ENCODE data around the gene FRY. TPM values are rescaled to one million over a fixed set of nuclear protein-coding genes. Genes with fewer than 3 reads are reported as not detected.

The FRY gene
- total RNA-seq, 1 experiment from 2014 or later: 5.3 TPM

- no peaks in the 10 kb centered on the region for H3K4me1 Mint-ChIP-seq
- DNase-seq (ENCODE audit: low spot score) (no peak), ATAC-seq (no peak)
- H3K4me3 Mint-ChIP-seq: no peak overlapping the region
- H3K27ac Mint-ChIP-seq: no peak overlapping the region
- H3K27me3 Mint-ChIP-seq (ENCODE audit: low read depth): no peaks in the 10 kb centered on the region
- POLR2A ChIA-PET: no interaction called here
- no peak for TF ChIP-seq HMGXB4 (CRISPR knock-in tag; IDR thresholded peaks at IDR 0.05)
- no peak for TF ChIP-seq NFE2L1 (CRISPR knock-in tag; IDR thresholded peaks at IDR 0.05)
- H3K9me3 Mint-ChIP-seq: no peaks in the 10 kb centered on the region
- CTCF ChIA-PET: no interaction called here
- no peaks in the 10 kb centered on the region for H3K36me3 Mint-ChIP-seq
Measured at GRCh38 chr13:32264407-32264806, 232.8 kb downstream of the FRY start.

GRCh38 chr13:32265726-32266125 is 234.2 kb downstream of the FRY start:
- Mint-ChIP-seq H3K27me3 (ENCODE audit: low read depth) (no peaks in the 10 kb centered on the region), H3K4me1 (no peaks in the 10 kb centered on the region), H3K9me3 (no peaks in the 10 kb centered on the region), H3K4me3 (no peak overlapping the region), H3K27ac (no peak overlapping the region), H3K36me3 (no peaks in the 10 kb centered on the region)
- ATAC-seq: no peak
- ChIA-PET CTCF (no interaction called here), POLR2A (no interaction called here)
- no peak for DNase-seq (ENCODE audit: low spot score)
- TF ChIP-seq SMAD3 (CRISPR knock-in tag; IDR thresholded peaks at IDR 0.05; ENCODE audit: borderline replicate concordance) (no peak), ZSCAN18 (CRISPR knock-in tag; IDR thresholded peaks at IDR 0.05) (no peak), PRDM15 (CRISPR knock-in tag; IDR thresholded peaks at IDR 0.05) (no peak), JAZF1 (CRISPR knock-in tag; IDR thresholded peaks at IDR 0.05) (no peak), FOXJ3 (CRISPR knock-in tag; IDR thresholded peaks at IDR 0.05; ENCODE audit: borderline replicate concordance) (no peak), SOX15 (CRISPR knock-in tag; IDR thresholded peaks at IDR 0.05) (no peak), PREB (CRISPR knock-in tag; IDR thresholded peaks at IDR 0.05; ENCODE audit: borderline replicate concordance) (no peak), NFATC4 (CRISPR knock-in tag; IDR thresholded peaks at IDR 0.05) (no peak), ZNF532 (CRISPR knock-in tag; IDR thresholded peaks at IDR 0.05; ENCODE audit: borderline replicate concordance) (no peak), KAT7 (CRISPR knock-in tag; IDR thresholded peaks at IDR 0.05; ENCODE audit: borderline replicate concordance) (no peak), GRHL2 (CRISPR knock-in tag; IDR thresholded peaks at IDR 0.05; ENCODE audit: insufficient replicate concordance, severe bottlenecking) (no peak), FOXK1 (CRISPR knock-in tag; IDR thresholded peaks at IDR 0.05) (no peak), ZNF138 (CRISPR knock-in tag; conservative IDR thresholded peaks at IDR 0.05) (no peak), ZNF317 (CRISPR knock-in tag; IDR thresholded peaks at IDR 0.05; ENCODE audit: borderline replicate concordance, low read depth) (no peak), ETV6 (CRISPR knock-in tag; IDR thresholded peaks at IDR 0.05) (no peak)

Measured in WTC11 (cell line).